Activated T-helper 1 cell treated with Interleukin-2 at 50 U/mL for 16 hours (primary cell): Measurements from ENCODE around the gene RAPGEF5.

Experiments
- DNase-seq: peaks from one replicate; pipeline ENCODE4 v3.0.0-alpha.2; 2020; ENCODE audit warnings: low read depth

Gene RAPGEF5

DNA sequence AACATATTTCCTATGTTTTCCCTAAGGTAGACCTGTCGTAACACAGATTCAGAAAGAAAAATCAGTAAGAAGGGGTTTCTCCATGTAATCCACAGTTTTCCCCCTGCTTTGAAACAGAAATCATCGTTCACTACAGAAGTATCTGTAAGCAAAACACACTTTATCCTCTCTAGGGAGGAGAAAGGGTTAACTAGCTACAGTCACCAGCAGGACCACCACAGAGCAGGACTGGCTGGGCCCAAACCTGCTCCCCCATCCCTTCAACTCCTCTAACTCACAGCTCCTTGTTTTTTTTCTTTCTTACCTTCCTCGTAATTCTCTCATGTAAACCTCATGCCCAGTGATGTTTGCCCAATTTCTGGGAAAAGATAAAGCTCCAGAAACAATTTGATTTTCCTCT lies 167.7 kb downstream of the RAPGEF5 start:
- no peak for DNase-seq

DNA sequence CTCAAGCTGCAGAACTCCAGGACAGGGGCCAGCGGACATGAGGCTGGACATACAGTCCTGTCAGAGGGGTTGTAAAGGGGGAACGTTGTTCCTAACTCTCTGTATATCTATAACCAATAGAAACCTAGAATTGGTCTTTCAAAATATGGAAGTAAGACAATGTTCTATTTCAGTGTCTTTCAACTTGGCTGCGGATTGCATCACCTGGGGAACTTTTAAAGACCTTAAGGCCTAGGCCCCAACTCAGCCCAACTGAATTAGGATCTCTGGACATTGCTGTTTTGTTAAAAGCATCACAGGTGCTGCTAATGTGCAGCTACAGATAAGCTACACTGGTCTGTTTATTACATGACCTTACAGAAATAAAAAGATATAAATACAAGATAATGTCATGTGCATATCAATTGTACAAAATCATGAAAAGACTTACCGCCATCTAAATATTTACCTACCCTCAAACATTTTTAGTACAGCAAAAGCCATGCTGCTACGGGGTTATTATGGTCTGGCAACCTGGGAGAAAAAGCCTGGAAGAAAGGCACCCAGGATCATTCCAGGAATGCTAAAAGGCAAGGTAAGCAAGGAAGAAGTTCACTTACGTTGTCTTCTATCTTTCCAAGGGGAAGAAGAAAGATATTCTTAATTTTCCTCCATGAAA lies 169.1 kb downstream of the RAPGEF5 start:
- no peak for DNase-seq

DNA sequence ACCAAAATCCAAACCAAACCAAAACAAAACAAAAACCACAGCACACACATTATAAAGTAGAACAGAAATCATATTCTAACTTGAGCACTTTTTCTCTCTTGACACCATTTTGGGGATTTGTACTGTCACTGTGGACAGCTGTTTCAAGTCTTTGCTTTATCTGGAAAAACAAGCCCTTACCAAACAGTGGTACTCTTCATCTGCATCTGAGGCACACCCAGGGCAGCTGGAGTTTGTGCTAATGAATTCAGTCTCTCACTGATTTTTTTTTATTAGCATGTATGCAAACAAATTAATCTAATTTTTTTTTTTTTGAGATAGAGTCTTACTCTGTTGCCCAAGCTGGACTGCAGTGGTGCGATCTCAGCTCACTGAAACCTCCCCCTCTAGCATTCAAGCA lies 171.4 kb downstream of the RAPGEF5 start:
- DNase-seq: no peak

DNA sequence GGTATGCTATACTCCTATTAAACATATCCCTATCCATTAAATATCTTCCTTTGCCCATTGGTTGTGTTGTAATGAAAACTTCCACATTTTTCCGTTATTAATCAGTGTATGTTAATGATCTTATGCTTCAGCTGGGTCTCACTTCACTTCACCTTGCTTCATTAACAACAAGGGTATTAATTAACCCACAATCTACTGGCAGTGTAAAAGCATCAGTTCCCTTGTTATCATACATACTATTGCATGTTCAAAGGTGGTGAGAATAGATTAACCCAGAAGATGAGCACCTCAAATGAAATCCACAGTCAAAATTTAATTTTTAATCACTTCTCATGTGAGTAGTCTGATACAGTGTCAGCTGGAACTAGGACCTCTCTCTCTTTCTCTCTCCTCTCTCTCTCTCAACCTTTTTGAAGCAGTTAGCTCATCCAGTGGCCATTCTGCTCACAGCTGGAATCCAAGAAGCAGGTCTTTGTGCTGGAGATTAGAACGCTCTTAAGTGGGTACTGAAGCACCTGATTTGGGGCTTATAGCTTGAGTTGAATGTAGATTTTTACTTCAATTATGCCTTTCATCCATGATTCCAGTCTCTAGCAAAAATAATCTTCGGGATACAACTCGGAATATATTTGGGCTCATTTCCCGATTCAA lies 172.3 kb downstream of the RAPGEF5 start:
- no peak for DNase-seq

DNA sequence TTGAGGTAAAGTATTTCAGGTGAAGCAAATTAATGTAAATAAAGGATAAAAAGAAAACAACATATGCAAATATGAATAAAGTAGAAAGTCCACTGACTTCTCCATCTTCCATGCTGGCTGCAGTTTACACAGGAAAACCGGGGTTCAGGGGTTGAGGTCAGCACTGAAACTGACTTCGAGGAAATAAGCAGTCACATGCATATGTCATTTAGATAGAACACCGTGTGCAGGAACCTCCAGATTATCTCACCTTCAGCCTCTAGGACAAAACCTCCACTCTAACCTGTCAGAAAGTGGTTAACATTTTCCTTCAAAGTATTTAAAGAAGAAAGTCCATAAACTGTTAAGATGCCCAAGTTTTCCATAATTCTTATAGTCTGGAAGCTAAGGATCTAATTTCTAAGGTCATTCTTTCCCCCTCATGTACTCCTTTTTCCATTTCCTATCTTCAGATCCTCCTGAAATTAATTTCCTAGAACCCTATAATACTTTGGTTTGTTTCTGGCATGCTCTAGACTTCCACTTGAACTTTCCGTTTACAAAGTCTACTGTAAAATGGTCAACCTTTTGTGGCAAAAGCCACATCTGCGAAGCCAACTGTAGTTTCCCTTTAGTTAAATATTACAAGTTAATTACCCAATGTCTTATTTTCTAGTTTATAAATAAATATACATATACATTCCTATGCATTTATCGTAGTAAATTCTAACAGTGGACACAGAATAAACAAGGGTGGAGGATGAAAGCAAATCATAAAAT lies 173.3 kb downstream of the RAPGEF5 start:
- no peak for DNase-seq

DNA sequence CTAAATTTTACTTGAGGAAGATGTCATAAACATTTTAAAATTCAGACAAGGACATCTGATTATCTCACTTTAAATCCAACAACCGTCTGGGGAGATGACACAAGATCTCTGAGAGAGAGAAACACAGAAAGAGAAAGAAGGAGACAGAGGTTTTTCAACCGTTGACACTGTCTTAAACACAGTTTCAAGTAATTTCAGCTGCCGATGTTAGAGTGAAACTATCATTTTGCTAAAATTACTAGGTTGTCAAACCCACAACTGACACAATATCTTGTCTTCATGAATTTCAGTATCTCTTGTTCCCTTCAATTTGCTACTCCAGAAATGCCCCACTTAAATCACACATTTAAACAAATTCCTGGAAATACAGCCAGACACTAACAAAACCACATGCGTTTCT lies 174.8 kb downstream of the RAPGEF5 start:
- DNase-seq: no peak

DNA sequence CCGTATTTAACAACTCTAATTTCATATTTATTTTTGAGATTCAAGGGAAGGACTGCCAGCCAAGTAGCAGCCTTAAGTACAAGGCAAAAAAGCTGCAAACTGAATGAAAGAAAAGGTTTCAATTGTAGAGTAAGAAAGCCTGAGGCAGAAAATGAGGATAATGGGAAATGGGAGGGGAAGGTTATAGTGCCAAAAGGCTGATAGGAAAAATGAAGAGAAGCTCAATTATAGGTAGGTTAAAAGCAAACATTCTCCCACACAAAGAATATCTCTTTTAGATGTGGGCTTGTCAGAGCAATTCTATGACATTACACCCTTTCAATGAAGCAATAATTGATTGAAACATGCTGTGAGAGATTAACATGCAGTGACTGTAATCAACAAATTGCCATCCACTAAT lies 175.3 kb downstream of the RAPGEF5 start:
- DNase-seq: no peak

DNA sequence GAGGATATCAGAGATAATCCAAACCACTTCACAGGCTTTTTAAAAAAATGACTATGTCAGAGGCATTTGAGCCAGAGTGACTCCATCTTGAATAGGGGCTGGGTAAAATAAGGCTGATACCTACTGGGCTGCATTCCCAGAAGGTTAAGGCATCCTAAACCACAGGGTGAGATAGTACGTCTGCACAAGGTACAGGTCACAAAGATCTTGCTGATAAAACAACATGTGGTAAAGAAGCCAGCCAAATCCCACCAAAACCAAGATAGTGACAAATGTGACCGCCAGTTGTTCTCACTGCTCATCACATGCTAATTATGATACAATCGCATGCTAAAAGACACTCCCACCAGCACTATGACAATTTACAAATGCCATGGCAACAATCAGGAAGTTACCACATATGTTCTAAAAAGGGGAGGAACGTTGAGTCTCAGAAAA lies 177.5 kb downstream of the RAPGEF5 start:
- DNase-seq: no peak

DNA sequence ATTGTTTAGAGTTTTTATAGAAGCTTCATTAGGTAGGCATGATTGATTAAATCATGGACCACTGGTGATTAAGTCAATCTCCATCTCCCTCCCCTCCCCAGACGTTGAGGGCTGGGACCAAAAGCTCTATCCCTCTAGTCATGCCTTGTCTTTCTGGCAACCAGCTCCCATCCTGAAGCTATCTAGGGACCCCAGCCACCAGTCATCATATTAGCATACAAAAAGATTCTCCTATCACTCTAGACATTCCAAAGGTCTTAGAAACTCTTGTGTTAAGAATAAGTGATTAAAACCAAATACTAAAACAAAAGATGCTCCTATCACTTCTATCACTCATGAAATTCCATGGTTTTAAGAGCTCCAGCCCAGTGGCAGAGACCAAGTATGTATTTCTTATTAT lies 178.2 kb downstream of the RAPGEF5 start:
- no peak for DNase-seq

DNA sequence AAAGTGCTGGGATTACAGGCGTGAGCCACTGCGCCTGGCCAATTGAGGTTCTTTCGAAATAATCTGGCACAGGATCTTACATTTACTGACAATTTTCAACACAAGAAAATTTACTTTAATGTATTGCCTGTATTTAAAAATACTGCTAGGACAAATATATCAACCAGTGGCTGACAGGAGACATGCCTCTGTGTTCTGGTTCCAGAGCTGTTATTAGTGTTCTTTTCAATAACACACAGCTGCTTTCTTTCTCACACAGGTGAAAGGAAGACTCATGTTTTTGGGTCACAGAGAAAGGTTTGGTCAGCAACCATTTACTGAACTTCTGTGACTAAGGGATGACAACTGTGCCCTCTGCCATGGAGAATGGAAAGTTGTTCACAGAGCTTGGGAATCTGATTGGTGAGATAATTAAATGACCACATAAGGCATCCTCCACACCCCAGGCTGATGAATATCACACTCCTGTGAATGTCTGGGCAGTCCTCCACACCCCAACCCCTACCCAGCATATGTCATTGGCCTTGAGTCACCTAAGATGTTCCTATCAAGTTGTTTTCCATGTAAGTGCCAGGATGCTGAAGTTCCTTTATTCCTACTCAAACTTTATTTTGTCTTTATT lies 180.1 kb downstream of the RAPGEF5 start:
- no peak for DNase-seq

DNA sequence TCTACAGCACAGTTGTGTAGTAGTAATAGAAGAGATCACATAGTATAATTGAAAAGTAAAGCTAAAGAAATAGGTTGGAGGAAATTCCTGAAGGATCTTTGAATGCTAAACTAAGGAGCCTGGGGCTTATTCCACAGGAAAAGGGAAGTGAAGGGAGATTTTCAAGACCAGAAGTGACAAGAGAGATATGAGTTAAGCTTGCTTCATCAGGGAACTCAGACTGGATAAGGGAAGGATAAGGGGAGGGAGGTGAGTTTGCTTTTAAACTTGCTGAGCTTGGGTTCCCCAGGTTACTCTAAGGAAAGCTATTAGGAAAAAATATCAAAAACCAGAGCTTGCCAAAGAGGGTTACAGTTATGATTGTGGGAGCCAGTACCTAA lies 182.4 kb downstream of the RAPGEF5 start:
- no peak for DNase-seq

DNA sequence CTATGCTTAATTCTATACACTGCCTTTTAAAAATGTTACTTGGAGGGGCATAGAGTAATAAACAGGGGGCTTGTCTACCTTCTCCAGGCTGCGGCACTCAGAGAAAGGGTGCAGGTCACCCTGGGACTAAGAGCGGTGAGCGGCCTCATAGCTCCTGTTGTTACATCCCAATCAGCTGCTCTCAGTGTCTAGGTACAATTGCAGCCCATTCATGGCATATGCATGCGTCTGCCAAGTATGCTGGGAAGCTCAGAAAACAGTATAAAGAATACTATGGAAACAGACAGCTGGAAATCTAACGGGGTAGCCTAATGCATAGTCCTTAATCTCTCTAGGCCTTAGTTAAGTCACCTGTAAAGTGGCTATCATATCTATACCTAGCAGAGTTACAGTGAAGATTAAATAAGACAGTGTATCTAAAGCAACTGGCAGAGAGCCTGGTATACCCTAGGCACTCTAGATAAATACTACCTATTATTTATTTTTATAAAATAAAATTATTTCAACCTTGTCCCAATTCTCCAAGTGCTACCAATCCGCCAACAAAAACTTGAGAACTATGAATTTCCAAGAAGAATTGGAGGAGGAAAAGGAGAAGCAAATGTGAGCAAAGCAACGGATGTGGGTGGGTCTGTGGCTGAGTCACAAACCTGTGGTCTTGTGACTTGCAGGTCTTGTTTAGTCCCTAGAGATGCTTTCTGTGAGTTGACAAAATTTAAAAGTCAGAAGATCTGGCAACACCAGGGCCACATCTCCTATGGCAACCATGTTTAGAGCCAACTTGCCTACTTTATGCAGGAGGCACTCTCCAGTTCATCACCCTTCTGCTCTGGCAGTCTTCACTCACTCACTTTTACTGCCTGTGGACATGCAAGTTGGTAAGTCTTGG lies 183.0 kb downstream of the RAPGEF5 start:
- DNase-seq: no peak

DNA sequence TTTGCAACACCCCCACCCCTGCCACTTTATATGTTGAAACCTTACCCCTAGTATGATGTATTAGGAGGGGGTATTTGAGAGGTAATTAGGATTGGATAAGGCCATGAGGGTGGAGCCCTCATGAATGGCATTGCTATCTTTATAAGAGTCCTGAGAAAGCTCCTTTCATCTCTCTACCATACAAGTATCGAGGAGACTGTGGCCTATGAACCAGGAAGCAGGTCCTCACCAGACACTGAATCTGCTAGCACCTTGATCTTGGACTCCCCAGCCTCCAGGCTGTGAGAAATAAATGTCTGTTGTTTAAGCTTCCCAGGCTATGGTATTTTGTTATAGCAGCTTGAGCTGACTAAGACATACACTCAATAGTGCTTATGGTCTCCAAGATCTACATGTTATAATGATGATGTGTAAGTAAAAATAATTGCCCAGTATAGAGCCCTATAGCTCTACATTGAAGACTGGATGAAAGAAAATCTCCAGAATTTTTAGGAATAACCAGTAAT lies 188.8 kb downstream of the RAPGEF5 start:
- no peak for DNase-seq

DNA sequence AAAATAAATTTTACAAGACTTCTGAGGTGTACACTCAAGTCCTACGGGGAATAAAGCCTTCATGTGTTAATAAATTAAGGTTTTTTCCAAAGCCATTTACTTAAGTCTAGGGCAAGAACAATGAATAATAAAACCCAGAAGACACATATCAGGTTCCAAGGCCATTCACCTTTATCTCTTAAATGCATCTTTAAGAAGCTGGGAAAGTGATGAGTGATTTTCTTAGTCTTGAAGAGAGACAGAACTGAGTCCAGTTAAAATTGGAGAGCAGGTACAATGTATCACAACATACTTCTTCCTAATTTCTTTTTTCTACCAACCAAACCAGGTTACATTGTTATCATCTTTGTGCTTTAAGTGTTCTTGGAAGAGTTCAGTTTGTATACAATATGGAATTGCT lies 189.5 kb downstream of the RAPGEF5 start:
- DNase-seq: no peak

DNA sequence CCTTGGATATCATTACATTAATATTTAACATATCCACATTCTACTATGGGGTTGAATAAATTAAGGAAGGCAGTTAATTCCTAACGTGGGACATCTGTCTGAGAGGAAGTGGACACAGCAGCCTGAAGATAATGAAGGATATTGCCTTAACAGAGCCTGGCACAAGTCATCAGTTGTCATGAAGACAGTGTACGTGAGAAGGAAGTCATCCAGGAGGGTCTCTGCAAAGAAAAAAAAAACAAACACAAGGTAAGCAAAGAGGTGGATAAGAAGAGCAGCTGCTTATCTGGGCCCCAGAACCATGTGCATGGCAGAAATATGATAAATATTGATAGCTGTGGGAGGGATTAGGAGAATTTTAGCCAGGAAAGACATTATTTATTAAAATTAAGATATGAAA lies 190.0 kb downstream of the RAPGEF5 start:
- DNase-seq: no peak

DNA sequence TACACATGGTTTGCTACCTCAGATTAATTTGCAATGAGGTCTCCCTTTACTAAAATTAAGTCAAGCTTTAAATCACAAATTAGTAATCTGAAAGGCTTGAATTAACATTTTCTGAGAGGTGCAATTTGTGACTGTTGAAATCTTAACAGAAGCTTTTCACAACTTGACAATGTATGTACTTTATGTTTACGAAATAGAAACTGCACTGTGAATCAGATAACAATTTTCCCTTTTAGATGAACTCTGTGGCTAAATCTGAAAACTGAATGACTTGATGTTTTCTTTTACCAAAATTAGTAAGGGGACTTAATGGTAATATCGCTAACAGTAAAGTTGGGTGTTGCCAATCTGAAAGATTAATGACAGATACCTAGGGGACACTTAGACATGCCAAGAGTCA lies 197.6 kb downstream of the RAPGEF5 start:
- DNase-seq: no peak

DNA sequence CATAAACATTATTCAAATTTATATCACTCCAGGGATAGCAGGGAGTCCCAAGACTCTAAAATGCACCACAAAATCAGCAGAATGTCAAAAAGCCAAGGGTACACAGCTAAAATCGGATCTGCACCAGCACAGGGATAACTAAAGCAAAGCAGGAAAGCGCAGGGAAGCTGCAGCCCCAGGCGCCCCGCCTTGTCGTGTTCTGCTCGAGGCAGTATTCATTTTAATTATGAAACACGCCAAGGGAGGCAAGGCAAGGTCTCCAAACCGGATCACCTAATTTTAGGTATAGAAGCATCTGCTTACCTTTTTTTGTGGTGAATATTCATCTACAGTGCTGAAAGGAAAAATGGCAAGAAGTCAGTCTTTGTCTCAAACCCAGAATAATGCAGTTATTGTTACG lies 199.4 kb downstream of the RAPGEF5 start:
- no peak for DNase-seq

DNA sequence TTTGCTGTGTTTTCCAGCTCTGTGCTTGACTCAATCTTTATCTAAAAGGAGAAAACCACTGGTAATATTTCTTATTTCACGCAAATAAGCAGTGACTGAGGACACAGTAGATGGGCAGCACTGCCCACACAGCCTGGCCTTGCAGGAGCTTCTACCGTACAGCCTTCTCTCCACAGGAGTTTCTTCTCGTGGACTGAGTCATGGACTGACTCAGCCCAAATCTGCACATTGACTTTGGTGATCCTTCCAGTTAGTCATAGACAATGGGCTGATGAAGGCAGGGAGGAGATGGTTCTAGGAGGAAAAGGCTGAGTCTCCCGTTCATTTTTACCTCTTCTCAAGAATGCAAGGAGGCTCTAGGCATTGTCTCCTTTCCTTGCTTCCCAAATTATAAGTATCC lies 200.7 kb downstream of the RAPGEF5 start:
- DNase-seq: no peak

DNA sequence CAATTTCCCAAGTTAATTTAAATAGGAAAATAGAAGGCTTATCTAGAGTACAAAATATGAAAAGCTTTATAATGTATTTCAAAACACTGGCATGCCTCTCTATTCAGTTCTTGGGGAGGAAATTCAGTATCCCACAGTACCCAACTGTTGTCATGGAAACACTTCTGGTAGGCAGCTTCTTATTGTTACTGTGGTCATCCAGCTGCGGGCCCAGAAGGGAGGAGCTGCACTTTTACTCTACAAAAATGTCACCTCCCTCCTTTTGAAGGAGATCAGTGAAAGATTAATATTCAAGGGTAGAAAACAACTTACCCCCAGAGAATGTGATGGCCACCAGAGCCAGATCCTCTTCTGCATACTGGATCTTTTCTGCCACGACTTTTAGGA lies 202.8 kb downstream of the RAPGEF5 start:
- no peak for DNase-seq

DNA sequence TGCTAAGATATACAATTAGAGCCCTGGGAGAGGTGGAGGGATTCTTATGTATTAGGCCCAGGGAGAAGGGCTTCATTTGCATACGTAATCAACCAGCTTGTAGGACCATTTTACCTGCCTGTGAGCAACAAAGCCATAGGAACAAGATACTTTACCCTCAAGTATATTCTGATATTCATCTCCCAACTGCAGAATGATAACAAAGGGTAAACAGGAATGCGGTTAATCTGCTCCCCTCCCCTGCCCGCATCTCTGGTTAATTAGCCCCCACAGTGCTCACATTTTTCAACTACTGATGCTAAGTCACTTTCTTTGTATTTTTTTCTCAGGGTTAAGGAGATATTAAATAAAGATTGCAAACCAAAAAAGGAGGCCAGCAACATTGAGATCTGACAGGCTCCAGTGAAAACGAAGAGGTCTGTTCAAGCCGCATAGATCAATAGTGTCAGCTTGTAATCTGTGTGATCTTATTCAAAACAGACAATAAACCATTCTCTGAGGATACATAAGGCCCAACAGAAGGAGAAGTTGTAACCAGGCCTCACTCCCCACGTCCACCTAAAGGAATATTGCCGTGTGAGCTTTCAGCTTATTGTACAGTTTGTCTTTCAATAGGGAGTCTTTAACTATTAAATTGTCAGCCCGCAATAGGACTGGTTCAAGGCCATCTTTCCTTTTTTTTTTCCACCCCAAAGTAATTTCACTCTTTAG lies 203.4 kb downstream of the RAPGEF5 start:
- no peak for DNase-seq

DNA sequence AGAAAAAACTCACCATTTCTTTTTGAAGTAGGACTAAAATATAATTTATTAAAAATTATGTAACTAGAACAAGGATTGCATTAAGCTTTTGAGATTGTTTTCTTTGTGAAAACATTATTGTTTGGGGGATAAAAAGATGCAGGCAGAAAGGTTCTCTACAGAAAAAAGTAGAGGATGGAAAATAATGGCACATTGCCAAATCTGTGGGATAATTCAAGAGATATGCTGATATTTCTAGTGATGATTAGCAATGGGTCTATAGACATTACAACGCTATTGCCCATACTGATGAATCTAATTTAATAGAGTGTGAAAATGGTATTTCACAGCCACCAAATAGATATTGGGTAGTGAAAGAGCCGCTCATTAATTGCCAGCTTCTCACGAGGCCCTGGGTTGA lies 204.3 kb downstream of the RAPGEF5 start:
- no peak for DNase-seq
